MM.1S (cell line): ENCODE measurements around the gene BTBD18.

Source experiments
- DNase-seq: peaks from one replicate; pipeline ENCODE4 v3.0.0-alpha.2; 2015
- H2AFZ ChIP-seq: fragments of 300-600 bp; sonication (generic); 2 replicates; pipeline ENCODE4 v1.6.0; 2016; ENCODE audit warnings: antibody characterized with exemption, low read length
- H3F3A ChIP-seq: fragments of 300-600 bp; sonication (generic); 2 replicates; pipeline ENCODE4 v1.6.1; 2016; ENCODE audit warnings: mild to moderate bottlenecking, antibody characterized with exemption, low read length, moderate library complexity, mixed read lengths; ENCODE audit not compliant: insufficient read depth
- H3K27ac ChIP-seq: fragments of 300-600 bp; sonication (generic); 2 replicates; pipeline ENCODE4 v1.5.1; 2016; ENCODE audit warnings: mild to moderate bottlenecking, low read length
- H3K27me3 ChIP-seq: fragments of 300-600 bp; sonication (generic); replicated peaks from 2 replicates; pipeline ENCODE4 v1.6.0; 2016; ENCODE audit warnings: low read length; ENCODE audit not compliant: insufficient read depth
- H3K36me3 ChIP-seq: fragments of 300-600 bp; sonication (generic); replicated peaks from 2 replicates; pipeline ENCODE4 v1.6.1; 2016; ENCODE audit warnings: mild to moderate bottlenecking, low read length, mixed read lengths; ENCODE audit not compliant: insufficient read depth
- H3K4me1 ChIP-seq: fragments of 300-600 bp; sonication (generic); 2 replicates; pipeline ENCODE4 v1.6.1; 2016; ENCODE audit warnings: low read length, mixed read lengths
- H3K4me2 ChIP-seq: fragments of 300-600 bp; sonication (generic); 2 replicates; pipeline ENCODE4 v1.6.0; 2016; ENCODE audit warnings: low read depth, low read length
- H3K4me3 ChIP-seq: fragments of 300-600 bp; sonication (generic); 2 replicates; pipeline ENCODE4 v1.5.1; 2016; ENCODE audit warnings: low read length, mixed read lengths
- H3K79me2 ChIP-seq: fragments of 300-600 bp; sonication (generic); 2 replicates; pipeline ENCODE4 v1.6.1; 2016; ENCODE audit warnings: mixed run types, low read length, mixed read lengths
- H3K9ac ChIP-seq: fragments of 300-600 bp; sonication (generic); 2 replicates; pipeline ENCODE4 v1.6.1; 2016; ENCODE audit warnings: low read length, mixed read lengths
- H3K9me2 ChIP-seq: fragments of 300-600 bp; sonication (generic); replicated peaks from 2 replicates; pipeline ENCODE4 v1.6.1; 2016; ENCODE audit warnings: mild to moderate bottlenecking, low read length, mixed read lengths; ENCODE audit not compliant: insufficient read depth
- H3K9me3 ChIP-seq: fragments of 300-600 bp; sonication (generic); replicated peaks from 2 replicates; pipeline ENCODE4 v1.6.1; 2016; ENCODE audit warnings: mild to moderate bottlenecking, low read length, mixed read lengths; ENCODE audit not compliant: insufficient read depth
- H4K20me1 ChIP-seq: fragments of 300-600 bp; sonication (generic); 2 replicates; pipeline ENCODE4 v1.6.1; 2016; ENCODE audit warnings: mild to moderate bottlenecking, low read length, moderate library complexity, mixed read lengths; ENCODE audit not compliant: insufficient read depth
- EZH2 ChIP-seq: fragments of 300-600 bp; sonication (generic); optimal IDR thresholded peaks from 2 replicates; pipeline ENCODE3; 2017; ENCODE audit warnings: low read depth, mild to moderate bottlenecking, antibody characterized with exemption, low read length, mixed read lengths
- EZH2phosphoT487 ChIP-seq: fragments of 300-600 bp; sonication (generic); IDR thresholded peaks from 2 replicates; pipeline ENCODE4 v1.6.1; 2018; ENCODE audit warnings: antibody characterized with exemption, low read length
- TF ChIP-seq, protein P1 (sequence below): fragments of 300-600 bp; sonication (generic); IDR thresholded peaks from 2 replicates; pipeline ENCODE4 v1.5.1; 2016; ENCODE audit warnings: antibody characterized with exemption, low read length, mixed read lengths

The BTBD18 gene

DNA sequence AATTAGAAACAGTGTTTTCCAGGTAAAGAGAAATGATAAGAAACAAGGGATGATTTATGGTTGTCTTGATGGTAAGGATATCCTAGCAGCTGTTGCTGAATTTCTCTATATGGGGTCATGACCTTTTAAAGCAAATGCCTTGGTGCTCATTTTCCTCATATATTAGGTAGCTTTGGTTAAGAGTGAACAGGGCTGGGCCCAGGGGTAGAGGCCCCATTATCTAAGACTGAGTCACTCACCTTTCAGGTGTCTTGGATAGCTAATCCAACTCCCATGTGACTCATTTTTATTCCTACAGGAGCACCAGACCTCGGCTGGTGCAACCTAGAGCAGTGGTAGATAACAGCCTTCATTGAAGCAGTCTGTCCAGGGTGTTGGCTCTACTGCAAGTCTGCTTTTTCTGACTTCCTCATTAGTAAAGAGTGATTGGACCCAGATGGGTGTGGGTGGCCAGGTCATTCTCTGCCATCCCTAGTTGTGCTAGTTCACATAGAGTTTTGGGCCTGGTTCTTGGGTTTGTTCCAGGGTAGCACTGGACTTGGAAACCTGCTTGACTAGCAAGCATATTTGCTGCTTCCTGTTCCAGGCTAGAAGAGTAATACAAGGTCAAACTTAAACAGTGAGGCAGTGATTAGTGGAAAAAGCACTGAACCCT, 47.4 kb upstream of the BTBD18 start:
- no peaks in the 10 kb centered on the region for H3K36me3 ChIP-seq
- no peaks in the 10 kb centered on the region for H3K27me3 ChIP-seq
- H3K4me3 ChIP-seq = no peak overlapping the region
- H3F3A ChIP-seq = no peaks in the 10 kb centered on the region
- no peaks in the 10 kb centered on the region for H3K9me2 ChIP-seq
- no peak overlapping the region for H3K9ac ChIP-seq
- H3K27ac ChIP-seq = no peak overlapping the region
- DNase-seq = no peak
- no peaks in the 10 kb centered on the region for H3K9me3 ChIP-seq
- H4K20me1 ChIP-seq = no peaks in the 10 kb centered on the region
- TF ChIP-seq EZH2phosphoT487 (no peak), EZH2 (no peak)
- TF ChIP-seq, protein P1, sequence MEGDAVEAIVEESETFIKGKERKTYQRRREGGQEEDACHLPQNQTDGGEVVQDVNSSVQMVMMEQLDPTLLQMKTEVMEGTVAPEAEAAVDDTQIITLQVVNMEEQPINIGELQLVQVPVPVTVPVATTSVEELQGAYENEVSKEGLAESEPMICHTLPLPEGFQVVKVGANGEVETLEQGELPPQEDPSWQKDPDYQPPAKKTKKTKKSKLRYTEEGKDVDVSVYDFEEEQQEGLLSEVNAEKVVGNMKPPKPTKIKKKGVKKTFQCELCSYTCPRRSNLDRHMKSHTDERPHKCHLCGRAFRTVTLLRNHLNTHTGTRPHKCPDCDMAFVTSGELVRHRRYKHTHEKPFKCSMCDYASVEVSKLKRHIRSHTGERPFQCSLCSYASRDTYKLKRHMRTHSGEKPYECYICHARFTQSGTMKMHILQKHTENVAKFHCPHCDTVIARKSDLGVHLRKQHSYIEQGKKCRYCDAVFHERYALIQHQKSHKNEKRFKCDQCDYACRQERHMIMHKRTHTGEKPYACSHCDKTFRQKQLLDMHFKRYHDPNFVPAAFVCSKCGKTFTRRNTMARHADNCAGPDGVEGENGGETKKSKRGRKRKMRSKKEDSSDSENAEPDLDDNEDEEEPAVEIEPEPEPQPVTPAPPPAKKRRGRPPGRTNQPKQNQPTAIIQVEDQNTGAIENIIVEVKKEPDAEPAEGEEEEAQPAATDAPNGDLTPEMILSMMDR = no peak
- H3K4me2 ChIP-seq = no peak overlapping the region
- H3K4me1 ChIP-seq = peaks cover 13% of the 10 kb centered on the region
- no peak overlapping the region for H2AFZ ChIP-seq
- H3K79me2 ChIP-seq = no peaks in the 10 kb centered on the region

DNA sequence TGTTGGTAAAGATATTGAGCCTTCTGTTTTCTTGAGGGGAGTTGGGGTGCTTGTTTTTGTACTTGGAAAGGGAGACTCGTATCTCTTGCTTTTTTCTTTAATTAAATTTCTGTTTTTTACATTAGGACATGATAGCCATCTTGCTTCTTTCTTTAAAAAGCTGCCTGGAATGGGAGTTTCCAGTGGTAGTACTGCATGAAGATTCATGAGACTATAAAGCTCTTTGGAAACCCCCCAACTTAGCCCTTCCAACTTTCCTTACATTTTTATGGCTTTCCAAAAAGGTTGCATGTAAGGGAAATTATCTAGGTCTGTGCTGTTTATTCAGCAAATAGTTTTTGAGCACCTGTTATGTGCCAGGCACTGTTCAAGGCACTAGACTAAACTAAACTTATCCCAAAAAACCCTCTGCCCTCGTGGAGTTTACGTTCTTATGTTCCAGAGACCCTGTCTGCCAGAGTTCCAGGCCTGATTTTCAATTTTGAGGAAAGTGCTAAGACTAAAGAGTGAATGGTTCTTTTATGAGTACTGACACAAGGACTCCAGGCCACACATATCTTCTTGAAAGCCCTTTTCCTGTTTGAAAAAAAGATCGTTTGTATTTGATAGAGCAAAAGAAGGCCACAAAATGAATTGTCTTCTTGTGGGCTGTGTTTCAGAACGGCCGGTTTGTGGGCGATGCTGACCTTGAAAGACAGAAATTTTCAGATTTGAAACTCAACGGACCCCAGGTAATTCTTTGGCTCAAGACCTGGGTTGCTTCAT, 41.9 kb upstream of the BTBD18 start:
- no peak for DNase-seq
- Histone ChIP-seq H3K27me3 (no peaks in the 10 kb centered on the region), H3K36me3 (no peaks in the 10 kb centered on the region), H3K27ac (no peak overlapping the region), H3K9ac (no peak overlapping the region), H3K4me1 (peaks cover 25% of the 10 kb centered on the region), H3K9me3 (no peaks in the 10 kb centered on the region), H3K9me2 (no peaks in the 10 kb centered on the region), H3K4me3 (0 out of 2 replicates have a peak overlapping the region, but pooled peaks have one; percentile 4), H3K4me2 (peak overlapping the region; percentile 79; the same call in 1 of the 2 replicates), H3F3A (no peaks in the 10 kb centered on the region), H3K79me2 (no peaks in the 10 kb centered on the region), H4K20me1 (no peaks in the 10 kb centered on the region), H2AFZ (no peak overlapping the region)
- TF ChIP-seq EZH2 = no peak
- TF ChIP-seq, protein P1 = no peak
- TF ChIP-seq EZH2phosphoT487 = no peak

DNA sequence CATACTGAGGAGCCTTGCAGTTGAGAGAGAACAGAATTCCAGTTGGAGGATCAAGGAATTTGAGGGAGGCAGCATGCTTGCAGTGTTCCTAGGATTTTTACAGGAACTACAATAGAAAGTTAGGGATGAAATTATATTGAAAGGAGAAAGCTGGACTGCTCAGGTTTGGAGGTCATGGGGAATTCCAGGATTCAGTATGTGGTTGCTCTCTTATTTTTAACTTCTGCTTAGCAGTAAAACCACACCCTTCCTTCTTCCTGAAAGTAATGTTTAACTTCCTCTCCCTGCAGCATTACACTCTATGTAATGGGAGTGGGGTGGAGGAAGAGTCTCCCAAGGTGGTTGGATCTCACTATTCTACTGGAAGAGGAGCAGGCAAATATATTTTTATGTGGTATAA, 41.3 kb upstream of the BTBD18 start:
- Histone ChIP-seq H3K27me3 (no peaks in the 10 kb centered on the region), H3K9me3 (no peaks in the 10 kb centered on the region), H3K9me2 (no peaks in the 10 kb centered on the region), H3K36me3 (no peaks in the 10 kb centered on the region), H3K4me3 (peak overlapping the region; percentile 4; the same call in 1 of the 2 replicates), H3K27ac (no peak overlapping the region), H4K20me1 (no peaks in the 10 kb centered on the region), H3K4me1 (peaks cover 25% of the 10 kb centered on the region), H3K79me2 (no peaks in the 10 kb centered on the region), H3K9ac (no peak overlapping the region), H3F3A (no peaks in the 10 kb centered on the region), H2AFZ (peak overlapping the region; percentile 12; the same call in 1 of the 2 replicates), H3K4me2 (peak overlapping the region; percentile 79)
- no peak for DNase-seq
- no peak for TF ChIP-seq EZH2phosphoT487
- TF ChIP-seq, protein P1 = no peak
- no peak for TF ChIP-seq EZH2
